Endothelial cell (in vitro differentiated cells): ENCODE measurements around the gene NXN. TPM values are rescaled to one million over a fixed set of nuclear protein-coding genes. Genes with fewer than 3 reads are reported as not detected.
A peak's percentile ranks its signal among the peaks of the same experiment; 100 is the strongest.
"Not testable (repeated sequence)": the region's sequence is repeated elsewhere in the genome, so short reads cannot be mapped to it uniquely, and the experiment has no call there.

Experiments used
- DNase-seq: peaks from one replicate; pipeline ENCODE4 v3.0.0; 2021; ENCODE audit warnings: low spot score
- H3K27ac Mint-ChIP-seq: one replicate; pipeline ENCODE4 v1.8.0; 2021; ENCODE audit warnings: mixed read lengths, inconsistent platforms; ENCODE audit not compliant: unreplicated experiment
- H3K27me3 Mint-ChIP-seq: one replicate; pipeline ENCODE4 v1.8.0; 2021; ENCODE audit warnings: mild to moderate bottlenecking, moderate library complexity, mixed read lengths, inconsistent platforms; ENCODE audit not compliant: unreplicated experiment
- H3K36me3 Mint-ChIP-seq: one replicate; pipeline ENCODE4 v1.8.0; 2021; ENCODE audit warnings: mild to moderate bottlenecking, low read depth, mixed read lengths, inconsistent platforms; ENCODE audit not compliant: unreplicated experiment
- H3K4me1 Mint-ChIP-seq: one replicate; pipeline ENCODE4 v1.8.0; 2021; ENCODE audit warnings: mild to moderate bottlenecking, mixed read lengths, inconsistent platforms; ENCODE audit not compliant: unreplicated experiment
- H3K4me3 Mint-ChIP-seq: one replicate; pipeline ENCODE4 v1.8.0; 2021; ENCODE audit warnings: mild to moderate bottlenecking, mixed read lengths, inconsistent platforms; ENCODE audit not compliant: unreplicated experiment
- H3K9me3 Mint-ChIP-seq: one replicate; pipeline ENCODE4 v1.8.0; 2021; ENCODE audit warnings: mixed read lengths, inconsistent platforms; ENCODE audit not compliant: unreplicated experiment
- total RNA-seq: library from RNA; stranded (reverse); fragmentation: NEBNext Ultra II Directional; extraction: Animal tissue kit (Norgen Biotek cat#: 25700); gene quantifications from one replicate; pipeline ENCODE4 v1.2.1, GENCODE V29; 2021; ENCODE audit not compliant: unreplicated experiment
- TF ChIP-seq, protein P1 (sequence below): fragments of 200-600 bp; sonication (generic); IDR thresholded peaks from one replicate; pipeline ENCODE4 v1.5.0; 2021; ENCODE audit warnings: antibody characterized with exemption; ENCODE audit not compliant: unreplicated experiment

NXN gene
- total RNA-seq, 1 donor from 2014 or later: 53.9 TPM

DNA sequence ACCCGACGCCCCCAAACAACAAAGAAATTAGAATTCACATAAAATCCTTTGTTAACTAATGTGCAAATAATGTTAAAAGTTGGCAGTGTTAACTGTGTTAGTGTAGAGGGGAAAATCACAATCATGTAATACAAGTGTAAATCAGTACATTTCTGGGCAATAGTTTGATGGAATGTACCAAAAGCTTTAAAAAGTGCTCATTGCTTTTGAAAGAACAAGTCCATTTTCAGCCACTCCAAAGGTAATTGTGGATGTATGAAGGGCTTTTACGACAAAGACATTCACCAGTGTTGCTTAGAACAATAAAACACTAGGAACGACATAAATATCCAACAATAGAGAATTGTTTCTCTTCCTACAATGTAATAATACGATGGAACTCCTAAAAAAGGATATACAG is 206.6 kb downstream of the NXN start:
- Mint-ChIP-seq H3K36me3 (peaks cover 54% of the 10 kb centered on the region), H3K9me3 (no peaks in the 10 kb centered on the region), H3K27ac (no peak overlapping the region), H3K4me3 (no peak overlapping the region), H3K4me1 (no peaks in the 10 kb centered on the region), H3K27me3 (no peaks in the 10 kb centered on the region)
- no peak for DNase-seq
- TF ChIP-seq, protein P1, sequence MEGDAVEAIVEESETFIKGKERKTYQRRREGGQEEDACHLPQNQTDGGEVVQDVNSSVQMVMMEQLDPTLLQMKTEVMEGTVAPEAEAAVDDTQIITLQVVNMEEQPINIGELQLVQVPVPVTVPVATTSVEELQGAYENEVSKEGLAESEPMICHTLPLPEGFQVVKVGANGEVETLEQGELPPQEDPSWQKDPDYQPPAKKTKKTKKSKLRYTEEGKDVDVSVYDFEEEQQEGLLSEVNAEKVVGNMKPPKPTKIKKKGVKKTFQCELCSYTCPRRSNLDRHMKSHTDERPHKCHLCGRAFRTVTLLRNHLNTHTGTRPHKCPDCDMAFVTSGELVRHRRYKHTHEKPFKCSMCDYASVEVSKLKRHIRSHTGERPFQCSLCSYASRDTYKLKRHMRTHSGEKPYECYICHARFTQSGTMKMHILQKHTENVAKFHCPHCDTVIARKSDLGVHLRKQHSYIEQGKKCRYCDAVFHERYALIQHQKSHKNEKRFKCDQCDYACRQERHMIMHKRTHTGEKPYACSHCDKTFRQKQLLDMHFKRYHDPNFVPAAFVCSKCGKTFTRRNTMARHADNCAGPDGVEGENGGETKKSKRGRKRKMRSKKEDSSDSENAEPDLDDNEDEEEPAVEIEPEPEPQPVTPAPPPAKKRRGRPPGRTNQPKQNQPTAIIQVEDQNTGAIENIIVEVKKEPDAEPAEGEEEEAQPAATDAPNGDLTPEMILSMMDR: no peak

DNA sequence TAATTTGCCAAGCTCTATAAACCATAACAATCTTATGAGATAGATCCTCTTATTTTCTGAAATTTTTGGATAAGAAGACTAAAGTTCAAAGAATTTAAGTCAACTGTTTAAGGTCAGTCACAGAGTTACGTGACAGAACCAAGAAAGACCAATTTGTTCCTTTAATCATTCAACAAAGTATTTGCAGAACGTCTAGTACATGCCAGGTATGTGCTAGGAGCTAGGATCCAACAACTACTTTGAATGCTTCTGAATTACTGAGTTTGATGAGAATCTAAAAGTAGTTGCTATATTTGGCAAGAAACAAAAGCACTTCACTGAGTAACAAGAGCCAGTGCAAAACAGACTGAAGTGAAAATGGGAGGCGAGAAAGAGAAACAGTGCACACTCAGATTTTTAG is 212.5 kb downstream of the NXN start:
- Mint-ChIP-seq H3K36me3 (peaks cover 46% of the 10 kb centered on the region), H3K27me3 (no peaks in the 10 kb centered on the region), H3K4me3 (peak overlapping the region; percentile 13), H3K4me1 (no peaks in the 10 kb centered on the region), H3K9me3 (no peaks in the 10 kb centered on the region), H3K27ac (no peak overlapping the region)
- no peak for DNase-seq
- TF ChIP-seq, protein P1: no peak

DNA sequence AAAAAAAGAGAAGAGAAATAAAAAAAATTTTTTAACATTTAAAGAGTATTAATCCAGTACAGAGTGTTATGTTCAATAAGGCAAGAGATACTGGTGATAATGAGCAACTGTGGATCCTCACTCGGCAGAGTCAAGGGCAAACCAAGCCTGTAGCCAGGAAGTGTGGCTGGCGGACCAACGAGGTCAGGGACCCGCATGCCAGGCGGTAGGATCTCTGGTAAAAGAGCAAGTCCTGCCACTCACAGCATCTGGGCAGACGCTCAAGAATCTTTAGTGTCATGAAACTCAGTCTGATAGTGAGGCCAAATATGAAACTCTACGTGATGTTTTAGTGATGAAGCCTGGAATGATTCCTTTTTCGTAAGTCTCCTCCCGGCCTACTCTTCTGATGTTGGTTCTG is 219.2 kb downstream of the NXN start:
- H3K27me3 Mint-ChIP-seq: peaks cover 1% of the 10 kb centered on the region
- no peaks in the 10 kb centered on the region for H3K9me3 Mint-ChIP-seq
- no peak overlapping the region for H3K27ac Mint-ChIP-seq
- peaks cover 28% of the 10 kb centered on the region for H3K36me3 Mint-ChIP-seq
- no peak for DNase-seq
- H3K4me3 Mint-ChIP-seq: no peak overlapping the region
- peaks cover 7% of the 10 kb centered on the region for H3K4me1 Mint-ChIP-seq
- TF ChIP-seq, protein P1: no peak

DNA sequence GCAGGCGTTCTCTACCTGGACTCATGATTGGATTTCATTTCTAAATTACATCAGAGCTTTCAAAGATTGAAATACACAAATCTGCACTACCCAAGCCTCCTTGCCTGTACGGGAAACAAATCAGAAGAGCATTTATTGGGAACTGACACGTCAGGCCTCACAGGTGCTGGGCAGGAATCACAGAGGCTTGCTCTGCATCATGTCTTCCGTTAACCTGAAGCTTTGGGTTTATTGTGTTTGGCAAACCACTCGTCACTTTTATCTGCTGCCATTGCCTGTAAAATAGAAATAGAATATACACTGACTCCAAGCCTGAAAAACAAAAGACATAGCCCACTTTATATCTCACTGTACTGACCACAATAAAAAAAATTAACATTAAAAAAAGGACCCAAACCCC is 219.6 kb downstream of the NXN start:
- Mint-ChIP-seq H3K36me3 (peaks cover 24% of the 10 kb centered on the region), H3K27ac (no peak overlapping the region), H3K9me3 (no peaks in the 10 kb centered on the region), H3K4me1 (peaks cover 7% of the 10 kb centered on the region), H3K4me3 (no peak overlapping the region), H3K27me3 (peaks cover 1% of the 10 kb centered on the region)
- no peak for DNase-seq
- TF ChIP-seq, protein P1: no peak

DNA sequence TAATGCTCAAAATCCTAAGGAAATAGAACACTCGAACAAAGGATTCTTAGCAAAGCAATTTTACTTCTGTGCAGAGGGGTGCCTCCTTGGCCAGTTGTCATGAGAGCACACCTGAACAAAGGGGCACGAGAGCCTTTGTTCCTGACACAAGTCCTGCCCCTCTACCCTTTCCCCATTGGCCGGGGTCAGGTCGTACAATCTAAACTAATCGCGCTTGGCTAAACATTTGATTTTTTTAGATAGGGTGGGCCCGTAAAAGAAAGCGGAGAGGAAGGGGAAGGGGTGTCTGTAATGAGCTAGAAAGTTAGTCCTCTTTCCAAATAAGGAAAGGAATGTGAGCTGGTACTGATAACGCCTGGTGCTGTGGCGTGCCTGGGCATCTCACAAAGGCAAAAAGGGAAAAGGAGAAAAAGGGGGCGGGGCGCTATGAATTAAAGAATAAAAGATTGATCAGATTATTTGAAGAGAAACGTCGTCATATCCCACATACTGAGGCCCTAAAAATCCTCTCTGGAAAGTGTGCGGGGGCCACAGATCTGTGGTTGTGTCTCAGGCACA is 223.5 kb downstream of the NXN start:
- not testable (repeated sequence) for DNase-seq, H3K27me3 Mint-ChIP-seq, H3K9me3 Mint-ChIP-seq
- Mint-ChIP-seq H3K4me3 (peak overlapping the region; percentile 59), H3K27ac (peak overlapping the region; percentile 72), H3K4me1 (peaks cover 15% of the 10 kb centered on the region), H3K36me3 (peaks cover 10% of the 10 kb centered on the region)

DNA sequence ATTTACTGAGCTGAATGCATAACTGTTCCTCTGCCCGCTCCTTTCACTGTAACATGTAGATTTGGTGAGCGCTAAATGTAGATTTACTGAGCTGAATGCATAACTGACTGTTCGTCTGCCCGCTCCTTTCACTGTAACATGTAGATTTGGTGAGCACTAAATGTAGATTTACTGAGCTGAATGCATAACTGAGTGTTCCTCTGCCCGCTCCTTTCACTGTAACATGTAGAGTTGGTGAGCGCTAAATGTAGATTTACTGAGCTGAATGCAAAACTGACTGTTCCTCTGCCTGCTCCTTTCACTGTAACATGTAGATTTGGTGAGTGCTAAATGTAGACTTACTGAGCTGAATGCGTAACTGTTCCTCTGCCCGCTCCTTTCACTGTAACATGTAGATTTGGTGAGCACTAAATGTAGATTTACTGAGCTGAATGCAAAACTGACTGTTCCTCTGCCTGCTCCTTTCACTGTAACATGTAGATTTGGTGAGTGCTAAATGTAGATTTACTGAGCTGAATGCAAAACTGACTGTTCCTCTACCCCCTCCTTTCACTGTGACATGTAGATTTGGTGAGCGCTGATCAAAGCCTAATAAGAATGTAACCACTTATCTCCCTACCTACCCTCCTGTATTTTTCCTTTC is 224.1 kb downstream of the NXN start:
- DNase-seq, H3K27me3 Mint-ChIP-seq, H3K9me3 Mint-ChIP-seq, H3K4me3 Mint-ChIP-seq: not testable (repeated sequence)
- peaks cover 11% of the 10 kb centered on the region for H3K36me3 Mint-ChIP-seq
- peaks cover 19% of the 10 kb centered on the region for H3K4me1 Mint-ChIP-seq
- H3K27ac Mint-ChIP-seq: peak overlapping the region; percentile 72
